Limb (tissue), 2 donors: Measurements from ENCODE around the gene KRTAP10-11.
"Not testable (repeated sequence)": the region's sequence is repeated elsewhere in the genome, so short reads cannot be mapped to it uniquely, and the experiment has no call there.

ENCODE experiments used
- DNase-seq, 2 donors: peaks; one replicate each; pipeline ENCODE4 v3.0.0-alpha.2; 2016; ENCODE audit errors: extremely low spot score in 2 of 2

KRTAP10-11 gene

DNA sequence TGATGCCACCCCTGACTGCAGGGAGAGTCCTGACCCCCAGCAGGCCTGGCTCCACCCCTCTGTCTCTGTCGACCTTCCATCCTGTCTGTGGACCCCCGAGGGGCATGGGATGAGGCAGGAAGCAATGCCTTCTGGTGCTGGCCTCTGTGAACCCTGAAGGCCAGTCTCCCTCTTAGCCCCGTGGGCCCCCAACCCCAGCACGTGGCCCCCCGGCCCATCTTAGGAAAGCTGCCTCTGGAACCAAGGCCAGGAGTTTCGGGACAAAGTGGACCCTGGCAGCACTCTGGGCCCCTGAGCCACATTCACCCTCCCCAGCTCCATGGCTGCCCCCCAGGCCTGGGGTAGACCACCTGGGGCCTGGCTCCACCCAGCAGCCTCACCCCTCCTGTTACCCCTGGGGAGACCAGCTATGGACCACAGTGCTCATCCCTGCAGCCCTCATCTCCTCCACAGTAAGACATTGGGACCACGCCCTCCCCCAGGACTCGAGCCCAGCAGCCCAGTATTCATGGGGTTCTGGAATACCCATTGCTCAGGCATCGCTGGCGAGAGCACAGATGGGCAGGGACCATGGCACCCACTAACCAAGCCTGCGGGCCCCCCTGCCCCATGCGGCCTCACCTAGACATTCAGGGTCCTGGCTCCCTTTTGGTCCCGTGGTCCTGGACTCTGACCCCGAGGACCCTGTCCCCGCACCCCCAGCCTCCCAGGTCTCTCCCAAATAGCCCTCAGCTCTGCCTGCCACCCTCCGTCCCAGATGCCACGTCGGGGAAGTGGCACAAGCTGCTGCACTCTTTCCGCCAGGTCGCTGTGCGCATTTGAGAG lies 7.5 kb upstream of the KRTAP10-11 start:
- not testable (repeated sequence) for DNase-seq

DNA sequence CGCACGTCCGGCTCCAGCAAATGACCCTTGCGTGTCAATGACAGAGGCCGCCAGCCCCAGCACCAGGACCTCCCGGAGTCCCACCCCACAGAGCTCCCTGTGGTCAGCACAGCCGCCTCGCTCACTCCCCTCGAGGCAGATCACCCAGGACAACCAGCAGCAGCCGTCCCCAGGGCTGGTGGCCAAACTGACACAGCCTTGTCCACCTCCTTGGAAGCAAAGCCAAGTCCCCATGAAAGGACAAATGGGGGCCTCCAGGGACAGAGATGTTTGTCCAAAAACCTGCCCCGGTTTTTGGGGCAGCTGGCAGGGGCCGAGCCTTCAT lies 6.9 kb upstream of the KRTAP10-11 start:
- no peak for DNase-seq

DNA sequence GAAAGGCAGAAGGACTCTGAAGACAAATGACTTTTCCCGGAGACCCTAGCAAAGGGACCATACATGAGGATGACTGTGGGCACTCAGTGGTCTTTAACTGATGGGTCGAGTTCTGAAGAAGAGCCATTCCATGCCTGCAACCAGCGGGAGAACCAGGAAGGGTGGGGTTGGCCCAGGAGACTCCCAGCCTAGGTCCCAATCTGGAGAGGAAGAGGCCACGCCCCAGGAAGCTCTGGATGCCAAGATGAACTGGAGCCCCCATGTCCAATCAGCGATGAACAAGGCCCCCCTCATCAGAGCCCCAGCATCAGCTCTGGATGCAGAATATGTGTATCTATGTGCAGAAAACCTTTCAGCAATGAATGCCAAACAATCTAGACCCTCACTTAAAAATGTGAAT lies 5.5 kb upstream of the KRTAP10-11 start:
- DNase-seq, result no peak

DNA sequence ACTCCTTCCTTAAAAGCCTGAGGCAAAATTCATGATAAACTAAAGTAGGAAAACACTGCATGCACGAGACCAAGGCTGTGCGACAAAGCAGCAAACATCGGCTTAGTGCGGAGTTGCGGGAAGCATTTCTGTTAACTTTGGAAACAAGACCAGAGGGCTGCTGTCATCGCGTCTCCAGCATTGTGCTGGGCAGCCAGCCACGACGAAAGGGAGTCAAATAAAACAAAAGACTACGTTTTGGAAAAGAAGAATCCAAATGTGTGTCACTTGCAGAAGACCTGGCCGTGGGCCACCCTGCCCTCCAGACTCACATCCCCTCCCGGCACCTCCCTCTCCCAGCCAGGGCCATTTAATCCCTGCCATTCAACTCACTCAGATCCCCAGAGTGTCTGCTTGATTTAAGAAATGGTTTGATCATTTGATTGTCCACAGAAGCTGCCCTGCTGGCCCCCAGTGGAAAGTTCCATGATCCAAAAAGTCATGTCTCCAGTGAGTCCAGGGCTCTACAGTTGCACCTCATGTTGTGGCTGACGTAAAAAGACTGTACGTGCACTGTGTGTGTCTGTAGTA lies 2.4 kb upstream of the KRTAP10-11 start:
- DNase-seq, result no peak

DNA sequence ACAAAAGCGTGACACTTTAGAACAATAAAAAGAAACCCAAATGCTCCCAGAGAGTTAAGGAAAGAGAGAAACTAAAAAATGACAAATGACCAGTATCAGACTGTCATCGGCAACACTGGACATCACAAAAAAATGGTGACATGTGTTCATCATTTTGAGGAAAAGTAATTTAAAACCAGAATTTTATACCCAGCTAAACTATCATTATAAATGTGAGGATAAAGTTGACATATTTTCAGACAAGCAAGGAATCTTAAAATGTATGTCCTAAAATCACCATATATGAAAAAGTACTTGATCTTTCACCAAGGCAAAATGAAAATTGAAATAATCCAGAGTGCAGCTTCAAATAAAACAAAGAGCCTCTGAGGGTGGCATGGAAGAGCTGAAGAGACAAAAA lies 1.3 kb upstream of the KRTAP10-11 start:
- DNase-seq, result no peak

DNA sequence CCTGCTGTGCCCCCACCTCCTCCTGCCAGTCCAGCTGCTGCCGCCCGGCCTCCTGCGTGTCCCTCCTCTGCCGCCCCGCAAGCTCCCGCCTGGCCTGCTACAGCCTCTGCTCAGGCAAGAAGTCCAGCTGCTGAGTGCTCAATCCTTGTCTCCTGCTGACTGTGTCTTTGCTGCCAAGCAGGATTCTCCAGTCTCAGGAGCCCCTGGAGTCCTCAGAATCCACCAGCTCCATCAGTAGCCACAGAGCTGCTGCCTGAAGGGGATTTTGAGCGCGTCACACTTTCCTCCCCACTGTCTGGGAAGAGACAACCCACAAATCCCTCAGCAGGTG lies 973 bp downstream of the KRTAP10-11 start:
- DNase-seq, result no peak

DNA sequence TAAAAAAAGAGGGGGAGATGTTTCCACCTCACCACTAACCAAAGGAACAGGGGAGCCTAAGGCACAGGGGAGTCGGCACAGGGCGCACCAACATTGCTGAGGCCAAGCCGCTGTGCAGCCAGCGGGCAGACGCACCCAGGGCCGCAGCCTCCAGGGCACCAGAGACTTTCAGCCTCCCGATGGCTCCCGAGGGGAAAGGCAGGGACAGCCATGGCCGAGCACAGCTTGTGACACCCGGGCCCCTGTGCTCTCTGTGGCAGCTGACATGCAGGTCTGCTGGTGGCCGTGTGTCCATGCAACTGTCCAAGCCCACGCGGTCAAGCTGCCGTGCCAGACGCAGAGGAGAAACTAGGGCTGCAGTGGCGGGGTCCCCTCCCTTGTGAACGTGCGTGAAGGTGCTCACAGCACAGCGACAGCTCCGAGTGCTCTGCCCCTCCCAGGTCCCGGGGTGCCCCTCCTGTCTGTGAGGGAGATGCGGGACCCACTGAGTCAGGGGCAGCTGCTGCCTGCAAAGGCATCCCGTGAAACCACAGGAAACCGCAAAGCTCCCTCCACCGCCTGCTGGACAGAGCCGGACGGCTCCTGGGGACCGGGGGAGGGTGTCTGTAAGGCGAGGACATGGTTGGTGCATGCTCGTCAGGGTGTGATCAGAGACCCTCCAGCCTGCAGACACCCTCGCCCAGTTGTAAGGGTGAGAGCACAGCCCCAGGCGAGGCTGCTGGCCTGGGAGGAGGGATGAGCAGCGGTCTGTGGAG lies 2.5 kb downstream of the KRTAP10-11 start:
- DNase-seq, result no peak

DNA sequence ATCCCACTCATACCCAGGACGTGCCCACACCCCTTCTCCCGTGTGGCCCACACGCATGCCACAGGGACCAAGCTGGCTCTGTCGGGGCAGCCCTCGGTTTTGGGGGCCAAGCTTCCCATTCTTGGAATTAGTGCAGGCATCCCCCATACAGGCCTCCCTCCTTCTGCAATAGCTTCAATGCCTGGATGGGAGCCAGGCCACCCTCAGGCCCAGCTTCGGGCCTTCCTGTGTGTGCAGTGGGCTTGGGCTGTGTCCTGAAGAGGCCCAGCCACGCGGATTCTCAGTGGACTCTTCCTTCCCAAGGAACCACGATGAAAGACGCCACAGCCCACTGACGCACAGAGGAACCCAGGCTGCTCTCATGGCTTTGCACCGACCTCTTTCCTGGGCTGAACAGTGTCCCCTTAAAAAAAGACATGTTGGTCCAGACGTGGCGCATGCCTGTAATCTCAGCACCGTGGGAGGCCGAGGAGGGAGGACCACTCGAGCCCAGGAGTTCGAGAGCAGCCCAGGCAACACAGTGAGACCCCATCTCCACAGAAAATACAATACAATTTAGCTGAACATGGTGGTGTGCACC lies 3.4 kb downstream of the KRTAP10-11 start:
- no peak for DNase-seq

DNA sequence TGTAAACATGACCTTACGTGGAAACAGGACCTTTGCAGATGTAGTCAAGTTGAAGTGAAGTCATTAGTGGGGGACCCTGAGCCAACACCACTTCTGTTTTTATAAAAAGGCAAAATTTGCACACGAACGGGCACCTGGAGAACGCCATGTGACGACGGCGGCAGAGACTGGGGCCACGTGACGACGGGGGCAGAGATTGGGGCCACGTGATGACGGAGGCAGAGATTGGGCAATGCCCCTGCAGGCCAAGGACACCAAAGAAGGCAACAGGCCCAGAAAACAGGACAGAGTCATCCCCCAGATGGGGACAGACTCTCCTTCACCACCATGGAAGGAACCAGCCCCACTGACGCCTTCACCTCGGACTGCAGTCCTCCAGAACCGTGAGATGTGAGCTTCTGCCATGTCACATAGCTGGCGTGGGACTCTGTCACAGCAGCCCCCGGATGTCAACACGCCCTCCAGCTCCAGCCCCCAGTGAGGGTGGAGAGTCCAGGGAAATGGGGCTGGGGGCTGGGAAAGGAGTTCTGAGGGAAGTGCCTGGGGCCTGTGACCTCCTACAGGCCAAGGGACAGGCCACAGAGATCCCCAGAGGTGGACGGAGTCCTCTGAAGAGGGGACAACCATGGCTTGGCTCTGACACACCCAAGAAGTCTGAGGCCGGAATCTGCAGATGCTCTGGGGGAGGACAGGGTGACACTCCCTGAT lies 4.2 kb downstream of the KRTAP10-11 start:
- no peak for DNase-seq

DNA sequence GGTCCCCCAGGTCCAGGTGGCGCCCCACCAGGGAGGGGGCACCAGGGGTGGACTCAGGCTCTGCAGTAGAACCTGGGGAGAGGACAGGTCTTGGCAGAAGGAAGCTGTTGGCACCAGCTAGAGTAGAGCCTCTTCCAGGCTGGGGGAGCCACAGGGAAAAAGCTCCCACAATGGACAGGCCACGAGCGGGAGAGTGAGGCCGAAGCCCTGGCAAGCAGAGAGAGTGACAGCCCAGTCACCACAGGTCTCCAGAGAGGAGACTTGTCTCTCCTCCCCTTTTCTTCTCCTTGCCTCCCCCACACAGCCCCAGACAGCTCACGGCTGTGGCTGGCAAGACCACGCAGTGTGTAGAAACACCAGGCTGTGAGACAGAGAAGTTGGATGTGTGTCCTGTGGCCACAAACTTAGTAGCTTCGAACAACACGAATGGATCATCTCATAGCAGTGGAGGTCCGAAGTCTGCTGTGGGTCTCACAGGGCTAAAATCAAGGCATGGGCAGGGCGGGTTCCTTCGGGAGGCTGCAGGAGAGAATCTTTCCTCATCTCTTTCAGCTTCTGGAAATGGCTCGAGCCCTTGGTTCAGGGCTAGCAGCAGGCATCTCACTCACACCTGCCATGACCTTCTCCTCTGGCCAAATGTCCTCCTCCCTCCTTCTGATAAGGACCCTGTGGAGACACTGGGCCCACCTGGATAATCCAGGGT lies 4.9 kb downstream of the KRTAP10-11 start:
- no peak for DNase-seq

DNA sequence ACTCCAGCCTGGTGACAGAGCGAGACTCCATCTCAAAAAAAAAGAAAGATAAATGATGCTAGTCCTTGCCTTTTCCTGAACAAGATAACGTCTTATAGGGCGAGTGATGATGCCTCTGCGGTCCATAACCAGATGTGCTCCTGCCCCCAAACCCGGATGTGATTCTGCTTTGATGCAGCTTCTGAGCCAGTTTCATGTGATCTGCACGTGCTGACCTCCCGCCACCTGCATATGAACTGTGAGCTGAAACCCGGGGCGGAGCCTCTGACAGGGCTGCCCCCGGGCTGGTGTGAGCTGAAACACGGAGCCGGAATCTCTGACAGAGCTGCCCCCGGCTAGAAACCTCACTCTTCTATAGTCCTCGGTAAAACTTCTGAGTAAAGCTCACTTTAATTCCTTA lies 6.9 kb downstream of the KRTAP10-11 start:
- no peak for DNase-seq

DNA sequence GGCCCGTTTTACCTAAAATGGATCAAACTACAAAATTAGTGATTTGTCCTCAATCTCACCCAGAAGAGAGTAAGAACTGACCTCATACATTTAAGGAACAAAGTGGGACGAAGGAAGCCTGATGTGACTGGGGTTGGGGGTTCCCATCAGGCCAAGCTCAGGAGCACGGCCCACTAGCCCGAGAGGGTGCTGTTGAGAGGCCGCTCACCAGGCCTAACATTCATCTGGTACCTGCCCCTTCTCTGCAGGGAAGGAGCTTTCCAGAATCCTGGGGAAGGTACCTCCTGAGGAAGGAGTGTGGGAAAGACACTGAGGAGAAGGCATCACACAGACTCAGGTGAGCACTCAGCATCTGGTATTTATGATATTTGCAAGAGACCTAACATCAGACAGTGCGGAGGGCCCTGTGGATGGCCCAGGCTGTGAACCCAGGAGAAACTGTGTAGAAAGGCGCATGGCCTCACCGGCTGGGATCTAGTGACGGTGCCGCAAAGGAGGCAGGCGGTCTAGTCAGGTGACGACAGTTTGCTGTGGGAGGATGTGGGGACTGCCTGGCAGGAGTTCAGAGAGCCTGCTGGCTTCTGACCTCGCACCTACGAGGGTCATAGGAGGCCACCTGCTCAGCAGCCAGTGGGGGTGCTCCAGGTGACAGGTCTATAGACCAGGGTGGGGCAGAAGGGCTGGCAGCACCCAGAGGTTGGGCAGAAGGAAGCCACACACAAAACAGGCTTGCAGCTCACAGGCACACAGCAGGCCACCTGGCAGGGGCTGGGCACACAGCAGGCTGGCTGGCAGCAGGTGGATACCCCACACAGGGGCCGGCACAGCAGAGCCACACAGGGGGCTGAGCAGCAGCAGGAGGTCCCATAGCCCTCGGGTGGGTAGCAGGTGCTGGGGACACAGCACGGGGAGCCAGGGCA lies 7.7 kb downstream of the KRTAP10-11 start:
- DNase-seq, result no peak

DNA sequence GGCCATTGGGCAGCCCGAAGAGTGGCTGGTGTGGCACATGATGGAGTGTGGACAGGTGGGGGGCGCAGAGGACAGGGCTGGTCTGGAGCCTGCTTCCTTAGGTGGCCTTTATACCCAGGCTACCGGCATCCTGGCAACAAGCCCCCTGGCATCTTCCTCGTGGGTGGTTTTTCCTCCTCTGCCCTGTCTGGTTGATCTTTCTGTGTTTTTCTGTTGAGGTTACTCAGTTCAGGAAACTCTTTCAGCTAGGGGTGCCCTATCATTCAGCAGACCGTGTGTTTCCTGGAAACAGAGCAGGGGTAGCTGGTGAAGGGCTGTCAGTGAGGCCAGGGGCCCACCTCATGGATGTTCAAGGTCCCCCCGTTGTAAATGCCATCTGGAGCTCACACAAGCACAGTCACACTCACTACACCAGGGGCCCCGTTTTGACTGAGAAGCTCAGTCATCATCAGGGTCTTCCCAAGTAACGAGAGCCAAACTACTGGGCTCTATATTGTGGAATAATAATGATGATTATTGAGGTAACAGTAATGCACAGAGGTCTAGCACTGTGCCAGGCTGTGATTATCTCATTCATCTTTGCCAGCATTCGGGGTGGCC lies 8.5 kb downstream of the KRTAP10-11 start, which contains the start of gene KRTAP12-4:
KRTAP12-4 (minus strand) TSS at position 84 of the 600 bp plus-strand sequence; CDS start at position 39, 45 bp downstream.
- DNase-seq, result no peak

DNA sequence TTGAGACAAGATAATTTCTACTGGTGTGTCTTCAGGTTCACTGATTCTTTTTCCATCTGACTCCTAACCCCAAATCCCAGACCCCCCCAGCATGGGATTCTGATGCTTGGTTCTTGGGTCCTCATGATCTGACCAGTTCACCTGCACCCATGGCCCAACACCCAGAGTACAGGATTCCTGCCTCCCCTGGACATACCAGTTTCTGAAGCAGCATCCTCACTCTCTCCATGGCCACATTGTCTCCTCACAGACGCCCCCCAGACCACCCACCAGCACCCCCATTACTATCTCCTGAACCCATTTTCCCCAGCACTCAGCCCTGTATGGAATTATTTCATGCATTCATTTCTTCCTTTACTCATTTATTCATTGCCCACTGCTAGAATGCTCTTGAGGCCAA lies 10.7 kb downstream of the KRTAP10-11 start:
- no peak for DNase-seq

DNA sequence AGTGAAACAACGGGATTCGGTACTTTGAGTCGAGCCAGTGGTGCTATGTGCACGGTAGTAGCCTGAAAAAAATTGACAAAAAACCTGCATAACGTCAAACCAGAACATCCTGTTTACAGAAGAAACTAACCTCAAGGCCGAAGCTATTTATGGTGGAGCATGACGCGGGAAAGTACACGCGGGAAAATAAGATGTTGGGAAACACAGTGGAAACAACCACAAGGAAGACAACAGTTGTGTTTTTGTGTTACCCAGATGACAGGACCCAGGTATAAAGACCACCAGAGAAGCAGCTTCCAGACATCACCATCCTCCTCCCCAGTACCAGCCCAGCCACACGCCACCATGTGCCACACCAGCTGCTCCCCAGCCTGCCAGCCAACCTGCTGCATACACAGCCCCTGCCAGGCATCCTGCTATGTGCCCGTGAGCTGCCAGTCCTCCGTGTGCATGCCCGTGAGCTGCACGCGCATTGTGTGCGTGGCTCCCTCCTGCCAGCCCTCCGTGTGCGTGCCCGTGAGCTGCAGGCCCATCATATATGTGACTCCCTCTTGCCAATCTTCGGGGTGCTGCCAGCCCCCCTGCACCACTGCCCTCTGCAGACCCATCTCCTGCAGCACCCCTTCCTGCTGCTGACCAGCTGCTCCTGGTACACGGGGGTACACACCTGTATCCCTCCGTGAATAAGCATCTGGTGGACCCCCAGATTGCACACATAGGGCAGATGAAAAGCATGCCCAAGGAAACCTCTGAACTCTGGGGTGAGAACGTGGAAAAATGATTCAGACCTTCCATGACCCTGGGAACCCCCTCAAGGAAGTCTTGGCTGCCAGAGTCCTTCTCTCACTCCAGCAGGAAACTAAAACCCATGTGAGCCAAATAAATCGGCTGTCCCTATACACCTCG lies 11.7 kb downstream of the KRTAP10-11 start, which contains the start of gene KRTAP12-3:
KRTAP12-3 (plus strand) TSS at position 298 of the 906 bp plus-strand sequence; CDS start at position 346, 48 bp downstream.
- DNase-seq, result no peak

DNA sequence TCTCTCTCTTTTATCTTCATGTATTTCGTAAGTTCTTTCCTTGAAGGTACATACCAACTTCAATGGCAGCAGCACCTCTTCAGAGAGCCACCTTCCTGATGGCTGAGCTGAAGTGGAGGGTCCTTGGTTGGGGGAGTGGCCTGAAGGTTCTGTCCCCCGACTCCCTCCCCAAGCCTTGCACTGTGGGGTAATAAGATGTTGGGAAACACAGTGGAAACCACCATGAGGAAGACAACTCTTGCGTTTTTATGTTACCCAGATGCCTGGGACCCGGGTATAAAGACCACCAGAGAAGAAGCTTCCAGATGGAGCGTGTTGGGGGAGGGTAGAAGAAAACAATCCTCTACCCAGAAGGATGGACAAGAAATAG lies 12.3 kb downstream of the KRTAP10-11 start:
- DNase-seq, result no peak

DNA sequence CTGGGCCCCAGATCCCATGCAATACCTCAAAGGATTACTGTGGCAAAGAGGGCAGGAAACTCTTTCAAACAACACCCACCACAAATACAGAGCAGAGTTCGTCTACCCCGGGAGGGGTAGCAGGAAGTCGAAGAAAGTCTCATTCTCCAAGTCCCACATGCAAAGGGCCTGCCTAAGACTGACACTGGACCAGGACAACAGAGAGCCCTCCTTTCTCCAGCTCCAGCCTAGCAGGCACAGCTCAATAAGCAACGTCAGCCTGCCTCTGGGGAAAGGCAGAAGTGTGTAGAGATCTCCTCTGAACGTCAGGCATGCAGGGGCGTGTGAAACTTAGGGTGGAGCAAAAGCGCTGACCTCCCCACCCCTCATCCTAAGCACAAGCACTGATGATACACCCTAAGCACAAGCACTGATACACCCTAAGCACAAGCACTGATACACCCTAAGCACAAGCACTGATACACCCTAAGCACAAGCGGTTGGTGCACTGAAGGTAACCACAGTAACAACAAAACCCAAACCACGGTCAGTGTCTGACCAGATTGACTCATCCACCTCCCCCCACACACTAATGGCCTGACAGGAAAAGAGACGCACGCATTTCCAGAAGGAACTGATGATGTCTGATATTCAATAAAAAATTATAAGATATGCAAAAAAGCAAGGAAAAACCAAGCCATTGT lies 12.8 kb downstream of the KRTAP10-11 start:
- DNase-seq, result no peak

DNA sequence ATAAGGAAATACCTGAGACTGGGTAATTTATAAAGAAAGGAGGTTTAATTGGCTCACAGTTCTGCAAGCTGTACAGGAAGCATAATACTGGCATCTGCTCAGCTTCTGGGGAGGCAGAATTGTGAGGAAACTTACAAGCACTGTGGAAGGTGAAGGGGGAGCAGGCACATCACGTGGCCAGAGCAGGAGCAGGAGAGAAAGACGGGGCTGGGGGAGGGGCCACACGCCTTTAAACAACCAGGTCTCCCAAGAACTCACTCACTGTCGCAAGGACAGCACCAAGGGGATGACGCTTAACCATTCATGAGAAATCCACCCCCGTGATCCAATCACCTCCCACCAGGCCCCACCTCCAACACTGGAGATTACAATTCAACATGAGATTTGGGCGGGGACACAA lies 15.4 kb downstream of the KRTAP10-11 start:
- DNase-seq, result not testable (repeated sequence)
